Fibroblast of pulmonary artery (primary cell): ENCODE data around the gene RALGAPA2.

Experiments used
- DNase-seq: peaks from one replicate; pipeline ENCODE4 v3.0.0-alpha.2; 2010; ENCODE audit warnings: low read depth
- H3K4me3 ChIP-seq: replicated peaks from 2 replicates; pipeline ENCODE4 v1.5.1; 2011; ENCODE audit warnings: low read depth, mild to moderate bottlenecking, control low read depth, low read length, moderate library complexity
- TF ChIP-seq, protein P1 (sequence below): IDR thresholded peaks from 2 replicates; pipeline ENCODE4 v1.5.1; 2011; ENCODE audit warnings: mild to moderate bottlenecking, control low read depth, low read length, inconsistent platforms; ENCODE audit errors: missing control alignments

The RALGAPA2 gene

DNA sequence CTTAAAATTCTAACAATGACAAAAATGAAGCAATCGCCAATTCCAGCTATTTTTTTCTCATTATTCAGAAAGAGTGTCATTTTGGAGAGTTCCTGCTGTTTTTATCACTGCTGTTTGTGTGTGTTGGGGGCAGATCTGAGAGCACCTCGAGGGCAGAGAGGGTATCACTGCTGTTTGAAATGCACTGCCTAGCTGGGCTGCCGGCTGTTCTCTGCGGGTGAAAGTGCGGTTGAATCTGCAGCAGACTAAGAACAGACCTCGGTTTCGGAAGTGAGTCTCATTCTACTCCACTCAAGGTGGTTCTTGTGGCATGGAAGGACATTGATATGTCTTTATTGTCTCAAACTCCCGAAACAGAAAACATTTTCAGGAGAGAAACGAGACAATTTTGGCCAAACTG lies 326.3 kb downstream of the RALGAPA2 start:
- TF ChIP-seq, protein P1, sequence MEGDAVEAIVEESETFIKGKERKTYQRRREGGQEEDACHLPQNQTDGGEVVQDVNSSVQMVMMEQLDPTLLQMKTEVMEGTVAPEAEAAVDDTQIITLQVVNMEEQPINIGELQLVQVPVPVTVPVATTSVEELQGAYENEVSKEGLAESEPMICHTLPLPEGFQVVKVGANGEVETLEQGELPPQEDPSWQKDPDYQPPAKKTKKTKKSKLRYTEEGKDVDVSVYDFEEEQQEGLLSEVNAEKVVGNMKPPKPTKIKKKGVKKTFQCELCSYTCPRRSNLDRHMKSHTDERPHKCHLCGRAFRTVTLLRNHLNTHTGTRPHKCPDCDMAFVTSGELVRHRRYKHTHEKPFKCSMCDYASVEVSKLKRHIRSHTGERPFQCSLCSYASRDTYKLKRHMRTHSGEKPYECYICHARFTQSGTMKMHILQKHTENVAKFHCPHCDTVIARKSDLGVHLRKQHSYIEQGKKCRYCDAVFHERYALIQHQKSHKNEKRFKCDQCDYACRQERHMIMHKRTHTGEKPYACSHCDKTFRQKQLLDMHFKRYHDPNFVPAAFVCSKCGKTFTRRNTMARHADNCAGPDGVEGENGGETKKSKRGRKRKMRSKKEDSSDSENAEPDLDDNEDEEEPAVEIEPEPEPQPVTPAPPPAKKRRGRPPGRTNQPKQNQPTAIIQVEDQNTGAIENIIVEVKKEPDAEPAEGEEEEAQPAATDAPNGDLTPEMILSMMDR = no peak
- no peak for DNase-seq

DNA sequence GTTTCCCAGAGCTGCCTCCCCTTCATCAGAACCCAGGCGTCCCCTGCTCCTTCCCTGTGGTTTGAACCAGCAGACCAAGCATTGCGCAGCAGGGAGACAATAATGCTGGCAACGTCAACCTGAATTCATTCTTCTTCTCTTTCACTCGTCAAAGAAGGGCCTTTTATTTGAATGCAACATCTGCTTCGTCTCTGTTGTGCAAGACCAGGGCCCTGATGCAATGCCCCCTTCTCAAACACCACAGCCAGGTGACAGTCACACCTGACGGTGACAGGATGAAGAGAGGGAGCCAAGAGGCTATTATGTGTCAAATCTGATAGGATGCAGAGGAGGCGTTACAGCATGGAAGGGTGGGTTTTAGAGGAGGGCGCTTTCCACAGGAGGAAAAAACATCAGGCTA lies 336.6 kb downstream of the RALGAPA2 start:
- DNase-seq = no peak
- TF ChIP-seq, protein P1 = no peak
- H3K4me3 ChIP-seq = no peak overlapping the region

More for the DNA sequence above, 326.3 kb downstream of the RALGAPA2 start:
- H3K4me3 ChIP-seq = no peak overlapping the region

GRCh38 chr20:20373091-20373571 lies 339.3 kb downstream of the RALGAPA2 start:
- TF ChIP-seq, protein P1 = no peak
- DNase-seq = peak; percentile 12
- no peak overlapping the region for H3K4me3 ChIP-seq

GRCh38 chr20:20371681-20372080 lies 340.8 kb downstream of the RALGAPA2 start:
- no peak for DNase-seq
- TF ChIP-seq, protein P1 = no peak
- no peak overlapping the region for H3K4me3 ChIP-seq

GRCh38 chr20:20371083-20371482 lies 341.4 kb downstream of the RALGAPA2 start:
- TF ChIP-seq, protein P1 = no peak
- no peak overlapping the region for H3K4me3 ChIP-seq
- no peak for DNase-seq

DNA sequence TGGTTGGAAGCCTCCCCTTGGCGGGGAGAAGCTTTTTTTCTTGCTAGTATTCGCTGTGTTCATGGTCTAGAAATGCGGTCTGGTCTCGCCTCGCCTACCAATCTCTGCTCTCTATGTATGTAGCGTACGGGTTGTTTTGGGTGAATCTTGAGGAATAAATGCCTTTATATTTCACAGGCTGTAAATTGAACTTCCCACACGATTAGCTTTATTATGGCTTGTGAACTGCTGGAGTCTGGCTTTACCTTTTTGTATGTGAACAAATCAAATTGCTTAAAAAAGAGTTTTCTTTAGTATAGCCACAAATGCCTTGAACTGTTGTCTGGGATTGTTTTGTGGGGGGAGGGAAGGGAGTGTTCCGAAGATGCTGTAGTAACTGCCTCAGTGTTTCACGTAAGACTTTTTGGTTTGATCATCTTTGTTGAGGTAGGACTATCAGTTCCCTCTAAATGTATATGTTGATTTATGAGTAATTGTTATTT lies 342.3 kb downstream of the RALGAPA2 start:
- H3K4me3 ChIP-seq = no peak overlapping the region
- no peak for DNase-seq
- TF ChIP-seq, protein P1 = no peak
